Body of pancreas (tissue), 4 donors: ENCODE data around the gene ARL4A. TPM values are rescaled to one million over a fixed set of nuclear protein-coding genes. Genes with fewer than 3 reads are reported as not detected.
A peak's percentile ranks its signal among the peaks of the same experiment; 100 is the strongest.

Experiments used
- ATAC-seq: fragments of 150-250 bp; one replicate; pipeline ENCODE4 v1.9.1; 2016
- DNase-seq, 4 donors: peaks; one replicate each; pipeline ENCODE4 v3.0.0-alpha.2; 2019
- H3K27ac ChIP-seq, 4 donors: fragments of 200-600 bp; sonication (generic); 1 replicate in 3 of 4; 2 replicates in 1 of 4; pipeline versions ENCODE4 v1.5.1 to v1.6.1; 2016 to 2019; ENCODE audit warnings: mild to moderate bottlenecking in 1 of 4, mixed read lengths in 1 of 4, moderate library complexity in 1 of 4
- H3K27me3 ChIP-seq, 2 donors: fragments of 200-600 bp; sonication (generic); one replicate each; pipeline ENCODE4 v1.6.0; 2016; ENCODE audit warnings: mild to moderate bottlenecking in 1 of 2
- H3K36me3 ChIP-seq, 2 donors: fragments of 200-600 bp; sonication (generic); replicated peaks in 1 of 2; 2 replicates each; pipeline ENCODE4 v1.5.1; 2016; ENCODE audit warnings: low read depth in 2 of 2; ENCODE audit not compliant: insufficient read depth in 1 of 2
- H3K4me1 ChIP-seq: fragments of 200-600 bp; sonication (generic); one replicate; pipeline ENCODE4 v1.6.0; 2016
- H3K4me3 ChIP-seq, 2 donors: fragments of 200-600 bp; sonication (generic); 1 replicate in 1 of 2; 2 replicates in 1 of 2; pipeline ENCODE4 v1.5.1; 2016 to 2019
- H3K9me3 ChIP-seq, 3 donors: fragments of 200-600 bp; sonication (generic); 1 replicate in 2 of 3; 2 replicates in 1 of 3; pipeline ENCODE4 v1.5.1; 2016
- CTCF ChIP-seq, 7 experiments: fragments of 450-650 bp in 4 of 7; fragments of 200-600 bp in 3 of 7; sonication (generic) in 3 of 7; IDR thresholded peaks; one replicate each; pipeline ENCODE4 v1.5.1; 2016 to 2019; ENCODE audit warnings: antibody characterized with exemption in 7 of 7
- POLR2A ChIP-seq, 3 donors: fragments of 450-650 bp; IDR thresholded peaks; one replicate each; pipeline ENCODE4 v1.6.1; 2016; ENCODE audit warnings: antibody characterized with exemption in 3 of 3, mild to moderate bottlenecking in 2 of 3
- WGBS, 2 donors: methylation state at CpG; one replicate each; pipeline ENCODE4 v1.1.5; 2017; 5-methylcytosine and 5-hydroxymethylcytosine counted together
- intact Hi-C: fragments of 100-400 bp; cut with DNase I; formaldehyde crosslinking; loops from one replicate; pipeline ENCODE4 v1.15.1; 2023
- total RNA-seq, 2 donors: library from RNA; depleted of rRNA; stranded (reverse); fragments of >200 nt; gene quantifications; one replicate each; pipeline ENCODE4 v1.1.0, GENCODE V29; 2016

Gene ARL4A
- total RNA-seq, 2 donors from 2014 or later: 4.0 to 13.0 TPM

GRCh38 chr7:12646139-12646538 is 41.3 kb upstream of the ARL4A start:
- TF ChIP-seq CTCF (IDR thresholded peaks at IDR 0.05): no peak
- no peak for TF ChIP-seq POLR2A (IDR thresholded peaks at IDR 0.05)
- Histone ChIP-seq H3K4me1 (no peaks in the 10 kb centered on the region), H3K27ac (no peak overlapping the region), H3K4me3 (no peak overlapping the region), H3K9me3 (no peaks in the 10 kb centered on the region), H3K27me3 (no peaks in the 10 kb centered on the region), H3K36me3 (no peaks in the 10 kb centered on the region)
- DNase-seq: no peak
- intact Hi-C loops: no loop called here
- ATAC-seq: no peak
- 58 to 64% methylated on average over 1 of the region's 1 CpG for WGBS, 2 donors

GRCh38 chr7:12647364-12648219 is 39.8 kb upstream of the ARL4A start:
- Histone ChIP-seq H3K4me3 (no peak overlapping the region), H3K36me3 (no peaks in the 10 kb centered on the region), H3K27ac (no peak overlapping the region), H3K27me3 (no peaks in the 10 kb centered on the region), H3K9me3 (no peaks in the 10 kb centered on the region), H3K4me1 (no peaks in the 10 kb centered on the region)
- ATAC-seq: peak; percentile 72
- peak; percentile 16 to 38 (median 23) for DNase-seq
- TF ChIP-seq CTCF (IDR thresholded peaks at IDR 0.05) (no peak), POLR2A (IDR thresholded peaks at IDR 0.05) (no peak)
- intact Hi-C loops: no loop called here
- WGBS, 2 donors: 47 to 49% methylated on average over 6 of the region's 6 CpGs

- Histone ChIP-seq H3K27me3 (no peaks in the 10 kb centered on the region), H3K36me3 (no peaks in the 10 kb centered on the region), H3K9me3 (no peaks in the 10 kb centered on the region), H3K4me1 (no peaks in the 10 kb centered on the region), H3K27ac (no peak overlapping the region), H3K4me3 (no peak overlapping the region)
- no peak for ATAC-seq
- WGBS, 2 donors: 81 to 85% methylated on average over 4 of the region's 4 CpGs
- DNase-seq: no peak
- TF ChIP-seq CTCF (IDR thresholded peaks at IDR 0.05) (no peak), POLR2A (IDR thresholded peaks at IDR 0.05) (no peak)
- intact Hi-C loops: no loop called here
These were observed 38.6 kb upstream of the ARL4A start for GRCh38 chr7:12648704-12649261.

GRCh38 chr7:12649348-12649747 is 38.1 kb upstream of the ARL4A start:
- H3K27me3 ChIP-seq: no peaks in the 10 kb centered on the region
- no peaks in the 10 kb centered on the region for H3K36me3 ChIP-seq
- no peak overlapping the region for H3K4me3 ChIP-seq
- H3K4me1 ChIP-seq: no peaks in the 10 kb centered on the region
- TF ChIP-seq CTCF (IDR thresholded peaks at IDR 0.05) (no peak), POLR2A (IDR thresholded peaks at IDR 0.05) (no peak)
- no peak overlapping the region for H3K27ac ChIP-seq
- no peak for DNase-seq
- H3K9me3 ChIP-seq: no peaks in the 10 kb centered on the region
- ATAC-seq: no peak
- intact Hi-C loops: no loop called here
